Ovary (tissue), 9 donors: Measurements from ENCODE around the gene ITPR2. TPM values are rescaled to one million over a fixed set of nuclear protein-coding genes. Genes with fewer than 3 reads are reported as not detected.

Experiments used
- DNase-seq, 5 donors: peaks; one replicate each; pipeline ENCODE4 v3.0.0-alpha.2; 2019 to 2020
- H3K27ac ChIP-seq, 2 donors: fragments of 200-600 bp; one replicate each; pipeline versions ENCODE4 v1.5.1 to v1.8.0; 2019 to 2022
- H3K27me3 ChIP-seq: fragments of 200-600 bp; one replicate; pipeline ENCODE4 v1.8.0; 2022
- H3K36me3 ChIP-seq: fragments of 200-600 bp; sonication (generic); one replicate; pipeline ENCODE4 v1.5.1; 2019
- H3K4me1 ChIP-seq: one replicate; pipeline ENCODE4 v1.8.1; 2013; ENCODE audit warnings: mild to moderate bottlenecking, moderate library complexity; ENCODE audit not compliant: insufficient read depth
- H3K4me3 ChIP-seq: fragments of 200-600 bp; sonication (generic); one replicate; pipeline ENCODE4 v1.5.1; 2017
- H3K9me3 ChIP-seq, 2 donors: fragments of 200-600 bp in 1 of 2; sonication (generic) in 1 of 2; one replicate each; pipeline versions ENCODE4 v1.5.1 to v1.8.1; 2013 to 2019; ENCODE audit warnings: mild to moderate bottlenecking in 1 of 2, moderate library complexity in 1 of 2
- CTCF ChIP-seq, 3 donors: fragments of 450-650 bp in 2 of 3; fragments of 200-600 bp in 1 of 3; IDR thresholded peaks; one replicate each; pipeline versions ENCODE4 v1.5.1 to v1.8.0; 2016 to 2022; ENCODE audit warnings: antibody characterized with exemption in 3 of 3, mild to moderate bottlenecking in 1 of 3
- EP300 ChIP-seq: sonication (generic); formaldehyde crosslinking; IDR thresholded peaks from one replicate; pipeline ENCODE4 v1.6.1; 2017; ENCODE audit warnings: antibody characterized with exemption
- POLR2A ChIP-seq: fragments of 450-650 bp; IDR thresholded peaks from one replicate; pipeline ENCODE4 v1.6.1; 2017; ENCODE audit warnings: antibody characterized with exemption, mild to moderate bottlenecking, moderate library complexity
- WGBS, 3 donors: extraction: QIAGEN DNeasy Blood & Tissue Kit in 1 of 3; methylation state at CpG; one replicate each; pipeline versions ENCODE4 v1.1.5 to v1.1.7; 2013 to 2017; 5-methylcytosine and 5-hydroxymethylcytosine counted together
- intact Hi-C, 4 donors: fragments of 100-400 bp; cut with DNase I; formaldehyde crosslinking; loops; one replicate each; pipeline versions ENCODE4 v1.11.0 to v1.15.1; 2022 to 2023
- polyA plus RNA-seq, 2 donors: library from polyadenylated mRNA; stranded (reverse); fragments of 200-250 nt in 1 of 2; fragments of 350-450 nt in 1 of 2; fragmentation: Illumina TruSeq in 1 of 2; extraction: RNeasy Lipid Tissue Mini Kit (QIAGEN cat#74804) in 1 of 2; gene quantifications; one replicate each; pipeline ENCODE4 v1.2.3, GENCODE V29; 2013 to 2014
- total RNA-seq, 7 donors: library from RNA; depleted of rRNA in 2 of 7; stranded (reverse); fragments of >200 nt in 2 of 7; fragmentation: NEBNext Ultra II Directional in 3 of 7; extraction: Animal tissue kit (Norgen Biotek cat#: 25700) in 3 of 7; gene quantifications; one replicate each; pipeline versions ENCODE4 v1.1.0 to v1.2.4, GENCODE V29; 2016 to 2023
- donor health status: DM: no; HTN: no; CAD: no; lungs with moderate emphysema.
- donor health status: DM: no; HTN: no; CAD: no.
- donor health status: Bipolar disorder and iron deficiency.
- donor health status: DM: yes; HTN: yes; CAD: no.
- donor health status: DM: no; HTN: no; CAD: no.
- donor health status: DM: yes; HTN: yes; CAD: no.

ITPR2 gene
- total and polyA plus RNA-seq, 9 donors: 5.9 to 51.1 (median 32.9) TPM

- H3K4me3 ChIP-seq: no peak overlapping the region
- peaks cover 5% of the 10 kb centered on the region for H3K4me1 ChIP-seq
- DNase-seq: no peak
- 34 to 43% (median 34%) methylated on average over 4 of the region's 4 CpGs for WGBS, 3 donors
- H3K36me3 ChIP-seq: no peaks in the 10 kb centered on the region
- H3K9me3 ChIP-seq: no peaks in the 10 kb centered on the region
- H3K27ac ChIP-seq: peak overlapping the region in 1 of 2 donors; percentile 24
- intact Hi-C loops: no loop called here
- no peaks in the 10 kb centered on the region for H3K27me3 ChIP-seq
- TF ChIP-seq CTCF (IDR thresholded peaks at IDR 0.05) (no peak), POLR2A (no peak), EP300 (no peak)
Observed at GRCh38 chr12:26740991-26741390, 92.0 kb downstream of the ITPR2 start.

- H3K27me3 ChIP-seq: no peaks in the 10 kb centered on the region
- intact Hi-C loops: no loop called here
- DNase-seq: no peak
- peaks cover 5% of the 10 kb centered on the region for H3K4me1 ChIP-seq
- H3K4me3 ChIP-seq: no peak overlapping the region
- H3K36me3 ChIP-seq: no peaks in the 10 kb centered on the region
- H3K27ac ChIP-seq: peak overlapping the region in 1 of 2 donors; percentile 24
- WGBS, 3 donors: 29 to 42% (median 40%) methylated on average over 7 of the region's 7 CpGs
- TF ChIP-seq EP300: no peak
- no peak for TF ChIP-seq CTCF (IDR thresholded peaks at IDR 0.05)
- TF ChIP-seq POLR2A: no peak
- H3K9me3 ChIP-seq: no peaks in the 10 kb centered on the region
Observed at GRCh38 chr12:26740348-26740747, 92.6 kb downstream of the ITPR2 start.

GRCh38 chr12:26737487-26738030 lies 95.4 kb downstream of the ITPR2 start:
- WGBS, 3 donors: 97 to 98% (median 97%) methylated on average over 10 of the region's 10 CpGs
- no peaks in the 10 kb centered on the region for H3K9me3 ChIP-seq
- DNase-seq: no peak
- no peak overlapping the region for H3K27ac ChIP-seq
- H3K4me1 ChIP-seq: peaks cover 6% of the 10 kb centered on the region
- H3K36me3 ChIP-seq: no peaks in the 10 kb centered on the region
- no peak for TF ChIP-seq CTCF (IDR thresholded peaks at IDR 0.05)
- TF ChIP-seq EP300: no peak
- TF ChIP-seq POLR2A: no peak
- intact Hi-C loops: no loop called here
- H3K4me3 ChIP-seq: no peak overlapping the region
- no peaks in the 10 kb centered on the region for H3K27me3 ChIP-seq

DNA sequence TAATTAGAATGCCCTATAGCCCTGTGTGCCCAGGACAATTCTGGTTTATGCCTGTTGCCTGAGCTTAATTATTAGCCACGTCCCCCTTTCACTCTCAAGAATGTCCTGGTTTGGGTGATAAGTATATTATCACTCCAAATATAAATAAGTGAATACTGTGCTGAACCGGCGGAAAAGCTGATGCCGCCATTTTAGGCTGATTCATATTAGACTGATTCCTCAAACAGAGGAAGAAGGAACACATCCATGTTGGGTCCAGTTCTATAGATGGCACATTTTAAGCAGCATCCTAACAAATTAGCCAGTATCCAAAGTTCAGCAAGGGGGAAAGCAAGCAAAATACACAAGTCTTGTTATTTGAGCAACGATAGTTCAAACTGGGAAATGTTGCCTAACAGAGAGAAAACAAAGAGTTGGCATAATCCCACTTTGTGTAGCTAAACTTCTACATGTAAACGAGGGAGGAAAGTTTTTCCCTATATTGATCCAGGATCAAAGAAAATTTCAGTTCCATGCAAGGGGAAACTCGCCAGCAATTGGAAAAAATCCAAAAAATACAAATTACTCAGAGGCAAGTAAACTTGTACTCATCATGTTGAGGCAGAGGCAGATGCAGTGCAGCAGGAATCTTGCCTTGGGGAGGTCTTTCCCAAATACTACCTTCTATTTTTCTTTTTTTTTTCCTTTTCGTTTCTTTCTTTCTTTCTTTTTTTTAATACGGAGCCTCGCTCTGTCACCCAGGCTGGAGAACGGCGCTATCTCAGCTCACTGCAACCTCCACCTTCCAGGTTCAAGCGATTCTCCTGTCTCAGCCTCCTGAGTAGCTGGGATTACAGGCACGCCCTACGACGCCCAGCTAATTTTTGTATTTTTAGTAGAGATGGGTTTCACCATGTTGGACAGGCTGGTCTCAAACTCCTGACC lies 96.2 kb downstream of the ITPR2 start:
- intact Hi-C loops: no loop called here
- Histone ChIP-seq H3K9me3 (no peaks in the 10 kb centered on the region), H3K27me3 (no peaks in the 10 kb centered on the region), H3K27ac (no peak overlapping the region), H3K36me3 (no peaks in the 10 kb centered on the region), H3K4me1 (peaks cover 4% of the 10 kb centered on the region), H3K4me3 (no peak overlapping the region)
- no peak for DNase-seq
- TF ChIP-seq EP300: no peak
- WGBS, 3 donors: 87 to 92% (median 88%) methylated on average over 15 to 16 of the region's 16 CpGs

- peaks cover 7% of the 10 kb centered on the region for H3K4me1 ChIP-seq
- TF ChIP-seq POLR2A (no peak), CTCF (IDR thresholded peaks at IDR 0.05) (no peak), EP300 (no peak)
- no peaks in the 10 kb centered on the region for H3K27me3 ChIP-seq
- no peak overlapping the region for H3K27ac ChIP-seq
- intact Hi-C loops: no loop called here
- no peak overlapping the region for H3K4me3 ChIP-seq
- no peaks in the 10 kb centered on the region for H3K9me3 ChIP-seq
- no peak for DNase-seq
- no peaks in the 10 kb centered on the region for H3K36me3 ChIP-seq
- WGBS, 3 donors: 26 to 92% (median 31%) methylated on average over 1 of the region's 1 CpG
Observed at GRCh38 chr12:26735249-26735639, 97.8 kb downstream of the ITPR2 start.
